ENCODE measurements around the gene PHF21A. TPM values are rescaled to one million over a fixed set of nuclear protein-coding genes. Genes with fewer than 3 reads are reported as not detected.

The PHF21A gene
- total and polyA plus RNA-seq, 2 of the 8 experiments (the other 6 are each of a cell fraction or from before 2014, with no cell fraction given) = 17.6 to 40.3 TPM

DNA sequence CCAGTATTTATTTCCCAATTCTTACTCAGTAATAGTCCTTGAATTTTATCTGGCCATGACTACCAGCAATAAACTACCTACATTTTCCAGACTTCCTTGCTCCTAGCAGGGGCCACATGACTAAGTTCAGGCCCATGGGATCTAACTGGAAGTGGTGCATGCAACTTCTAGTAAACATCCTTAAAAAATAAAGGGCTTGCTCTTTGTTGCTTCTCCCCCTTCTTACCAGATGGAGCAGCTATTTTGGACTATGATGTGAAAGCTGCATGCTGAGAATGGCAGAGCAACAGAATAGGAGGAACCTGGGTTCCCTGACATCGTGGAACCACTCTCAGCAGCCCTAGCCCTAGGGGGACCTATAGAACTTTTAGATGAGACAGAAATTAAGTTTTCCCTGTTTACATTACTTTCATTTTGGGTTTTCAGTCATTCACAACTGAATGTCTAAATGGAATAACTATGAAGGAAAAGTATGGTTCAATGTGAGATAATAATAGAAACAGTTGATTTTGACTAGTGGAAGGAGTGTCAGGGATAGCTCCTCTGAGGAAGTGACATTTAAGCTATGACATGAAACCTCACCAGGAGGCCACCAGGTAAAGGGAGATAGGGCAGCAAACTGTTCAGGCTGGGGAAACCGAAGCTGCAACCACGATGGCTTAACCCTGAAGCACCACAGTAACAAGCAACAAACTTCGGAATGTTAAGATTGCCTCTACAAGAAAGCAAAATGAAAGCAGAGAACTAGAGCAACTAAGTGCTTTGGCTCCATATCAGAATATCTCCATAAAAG is 48.9 kb downstream of the PHF21A start (continued):
- TF ChIP-seq, protein P1, sequence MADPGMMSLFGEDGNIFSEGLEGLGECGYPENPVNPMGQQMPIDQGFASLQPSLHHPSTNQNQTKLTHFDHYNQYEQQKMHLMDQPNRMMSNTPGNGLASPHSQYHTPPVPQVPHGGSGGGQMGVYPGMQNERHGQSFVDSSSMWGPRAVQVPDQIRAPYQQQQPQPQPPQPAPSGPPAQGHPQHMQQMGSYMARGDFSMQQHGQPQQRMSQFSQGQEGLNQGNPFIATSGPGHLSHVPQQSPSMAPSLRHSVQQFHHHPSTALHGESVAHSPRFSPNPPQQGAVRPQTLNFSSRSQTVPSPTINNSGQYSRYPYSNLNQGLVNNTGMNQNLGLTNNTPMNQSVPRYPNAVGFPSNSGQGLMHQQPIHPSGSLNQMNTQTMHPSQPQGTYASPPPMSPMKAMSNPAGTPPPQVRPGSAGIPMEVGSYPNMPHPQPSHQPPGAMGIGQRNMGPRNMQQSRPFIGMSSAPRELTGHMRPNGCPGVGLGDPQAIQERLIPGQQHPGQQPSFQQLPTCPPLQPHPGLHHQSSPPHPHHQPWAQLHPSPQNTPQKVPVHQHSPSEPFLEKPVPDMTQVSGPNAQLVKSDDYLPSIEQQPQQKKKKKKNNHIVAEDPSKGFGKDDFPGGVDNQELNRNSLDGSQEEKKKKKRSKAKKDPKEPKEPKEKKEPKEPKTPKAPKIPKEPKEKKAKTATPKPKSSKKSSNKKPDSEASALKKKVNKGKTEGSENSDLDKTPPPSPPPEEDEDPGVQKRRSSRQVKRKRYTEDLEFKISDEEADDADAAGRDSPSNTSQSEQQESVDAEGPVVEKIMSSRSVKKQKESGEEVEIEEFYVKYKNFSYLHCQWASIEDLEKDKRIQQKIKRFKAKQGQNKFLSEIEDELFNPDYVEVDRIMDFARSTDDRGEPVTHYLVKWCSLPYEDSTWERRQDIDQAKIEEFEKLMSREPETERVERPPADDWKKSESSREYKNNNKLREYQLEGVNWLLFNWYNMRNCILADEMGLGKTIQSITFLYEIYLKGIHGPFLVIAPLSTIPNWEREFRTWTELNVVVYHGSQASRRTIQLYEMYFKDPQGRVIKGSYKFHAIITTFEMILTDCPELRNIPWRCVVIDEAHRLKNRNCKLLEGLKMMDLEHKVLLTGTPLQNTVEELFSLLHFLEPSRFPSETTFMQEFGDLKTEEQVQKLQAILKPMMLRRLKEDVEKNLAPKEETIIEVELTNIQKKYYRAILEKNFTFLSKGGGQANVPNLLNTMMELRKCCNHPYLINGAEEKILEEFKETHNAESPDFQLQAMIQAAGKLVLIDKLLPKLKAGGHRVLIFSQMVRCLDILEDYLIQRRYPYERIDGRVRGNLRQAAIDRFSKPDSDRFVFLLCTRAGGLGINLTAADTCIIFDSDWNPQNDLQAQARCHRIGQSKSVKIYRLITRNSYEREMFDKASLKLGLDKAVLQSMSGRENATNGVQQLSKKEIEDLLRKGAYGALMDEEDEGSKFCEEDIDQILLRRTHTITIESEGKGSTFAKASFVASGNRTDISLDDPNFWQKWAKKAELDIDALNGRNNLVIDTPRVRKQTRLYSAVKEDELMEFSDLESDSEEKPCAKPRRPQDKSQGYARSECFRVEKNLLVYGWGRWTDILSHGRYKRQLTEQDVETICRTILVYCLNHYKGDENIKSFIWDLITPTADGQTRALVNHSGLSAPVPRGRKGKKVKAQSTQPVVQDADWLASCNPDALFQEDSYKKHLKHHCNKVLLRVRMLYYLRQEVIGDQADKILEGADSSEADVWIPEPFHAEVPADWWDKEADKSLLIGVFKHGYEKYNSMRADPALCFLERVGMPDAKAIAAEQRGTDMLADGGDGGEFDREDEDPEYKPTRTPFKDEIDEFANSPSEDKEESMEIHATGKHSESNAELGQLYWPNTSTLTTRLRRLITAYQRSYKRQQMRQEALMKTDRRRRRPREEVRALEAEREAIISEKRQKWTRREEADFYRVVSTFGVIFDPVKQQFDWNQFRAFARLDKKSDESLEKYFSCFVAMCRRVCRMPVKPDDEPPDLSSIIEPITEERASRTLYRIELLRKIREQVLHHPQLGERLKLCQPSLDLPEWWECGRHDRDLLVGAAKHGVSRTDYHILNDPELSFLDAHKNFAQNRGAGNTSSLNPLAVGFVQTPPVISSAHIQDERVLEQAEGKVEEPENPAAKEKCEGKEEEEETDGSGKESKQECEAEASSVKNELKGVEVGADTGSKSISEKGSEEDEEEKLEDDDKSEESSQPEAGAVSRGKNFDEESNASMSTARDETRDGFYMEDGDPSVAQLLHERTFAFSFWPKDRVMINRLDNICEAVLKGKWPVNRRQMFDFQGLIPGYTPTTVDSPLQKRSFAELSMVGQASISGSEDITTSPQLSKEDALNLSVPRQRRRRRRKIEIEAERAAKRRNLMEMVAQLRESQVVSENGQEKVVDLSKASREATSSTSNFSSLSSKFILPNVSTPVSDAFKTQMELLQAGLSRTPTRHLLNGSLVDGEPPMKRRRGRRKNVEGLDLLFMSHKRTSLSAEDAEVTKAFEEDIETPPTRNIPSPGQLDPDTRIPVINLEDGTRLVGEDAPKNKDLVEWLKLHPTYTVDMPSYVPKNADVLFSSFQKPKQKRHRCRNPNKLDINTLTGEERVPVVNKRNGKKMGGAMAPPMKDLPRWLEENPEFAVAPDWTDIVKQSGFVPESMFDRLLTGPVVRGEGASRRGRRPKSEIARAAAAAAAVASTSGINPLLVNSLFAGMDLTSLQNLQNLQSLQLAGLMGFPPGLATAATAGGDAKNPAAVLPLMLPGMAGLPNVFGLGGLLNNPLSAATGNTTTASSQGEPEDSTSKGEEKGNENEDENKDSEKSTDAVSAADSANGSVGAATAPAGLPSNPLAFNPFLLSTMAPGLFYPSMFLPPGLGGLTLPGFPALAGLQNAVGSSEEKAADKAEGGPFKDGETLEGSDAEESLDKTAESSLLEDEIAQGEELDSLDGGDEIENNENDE (IDR thresholded peaks at IDR 0.05; ENCODE audit: insufficient replicate concordance, low read length) = no peak
- TF ChIP-seq TAF1 (IDR thresholded peaks at IDR 0.05; ENCODE audit: low read depth, low read length) = no peak
- TF ChIP-seq EP300 (IDR thresholded peaks at IDR 0.05; ENCODE audit: borderline replicate concordance in 1 of 2, low read depth in 2 of 2, low read length in 2 of 2) = no peak
- no peak for TF ChIP-seq CTCF (IDR thresholded peaks at IDR 0.05; ENCODE audit: control extremely low read depth in 1 of 3, insufficient read depth in 1 of 3, low read depth in 1 of 3, low read length in 3 of 3)
- no peak for TF ChIP-seq TCF12 (IDR thresholded peaks at IDR 0.05; ENCODE audit: low read depth, low read length)
- no peak for TF ChIP-seq CEBPB (IDR thresholded peaks at IDR 0.05; ENCODE audit: low read depth, low read length)
- TF ChIP-seq RFX5 (IDR thresholded peaks at IDR 0.05; ENCODE audit: borderline replicate concordance, low read depth, low read length) = no peak
